ENCODE results near the gene EML6. TPM values are rescaled to one million over a fixed set of nuclear protein-coding genes. Genes with fewer than 3 reads are reported as not detected.
A peak's percentile ranks its signal among the peaks of the same experiment; 100 is the strongest.

The EML6 gene
- polyA plus RNA-seq, 2 of the 4 experiments (the other 2 are of a cell fraction) = 1.4 to 1.5 TPM

DNA sequence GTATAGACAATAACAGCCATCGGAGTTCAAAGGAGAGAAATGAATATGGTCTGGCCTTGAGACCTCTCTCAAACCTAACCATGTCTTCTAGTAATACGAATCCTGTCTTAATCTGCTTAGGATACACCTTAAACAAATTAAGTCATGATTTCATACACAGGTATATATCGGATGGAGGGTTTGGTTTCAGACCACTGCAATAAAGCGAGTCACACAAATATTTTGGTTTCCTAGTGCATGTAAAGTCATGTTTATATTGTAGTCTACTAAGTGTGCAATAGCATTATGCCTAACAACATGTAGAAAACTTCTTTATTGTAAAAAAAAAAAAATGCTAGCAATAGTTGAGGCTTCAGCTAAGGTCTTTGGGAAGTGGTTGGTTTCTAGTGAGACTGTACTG lies 73.8 kb downstream of the EML6 start:
- ATAC-seq (no peak), DNase-seq (ENCODE audit: low read depth in 1 of 2, low spot score in 1 of 2) (no peak), FAIRE-seq (no peak)
- Histone ChIP-seq H3K4me1 (no peaks in the 10 kb centered on the region), H3K9me3 (no peaks in the 10 kb centered on the region), H3K4me2 (no peak overlapping the region), H3K4me3 (no peak overlapping the region), H3K27ac (no peak overlapping the region)
- WGBS (ENCODE audit: missing lambda C conversion rate) = 79% methylated on average over 4 of the region's 4 CpGs
- CTCF ChIA-PET = interaction anchor here (0.6 to 1.3 kb wide), 4 partner anchors 42 to 660 kb away, joined by 3 to 4 read pairs (median 4); no protein-coding TSS in a partner anchor
- POLR2A ChIA-PET = no interaction called here
- TF ChIP-seq RAD21 (conservative IDR thresholded peaks at IDR 0.05 in 1 of 2, IDR thresholded peaks at IDR 0.05 in 1 of 2) (no peak), ZNF302 (CRISPR knock-in tag; IDR thresholded peaks at IDR 0.05) (no peak)

GRCh38 chr2:54801352-54801751 lies 77.9 kb downstream of the EML6 start:
- DNase-seq (ENCODE audit: low read depth in 1 of 2, low spot score in 1 of 2) (no peak), FAIRE-seq (no peak), ATAC-seq (no peak)
- TF ChIP-seq ZFP36 (IDR thresholded peaks at IDR 0.05; ENCODE audit: borderline replicate concordance, partially characterized antibody) (no peak), RAD21 (conservative IDR thresholded peaks at IDR 0.05 in 1 of 2, IDR thresholded peaks at IDR 0.05 in 1 of 2) (no peak)
- ChIA-PET CTCF (interaction anchor here (1.6 kb wide), 1 partner anchor 27 kb away, joined by 4 read pairs; no protein-coding TSS in a partner anchor), POLR2A (no interaction called here)
- H3K4me2 ChIP-seq = no peak overlapping the region
- H3K9me3 ChIP-seq = peaks cover 3% of the 10 kb centered on the region; the same call in 1 of the 3 replicates
- no peaks in the 10 kb centered on the region for H3K4me1 ChIP-seq
- H3K27ac ChIP-seq = no peak overlapping the region
- 70% methylated on average over 6 of the region's 6 CpGs for WGBS (ENCODE audit: missing lambda C conversion rate)
- H3K4me3 ChIP-seq = no peak overlapping the region

DNA sequence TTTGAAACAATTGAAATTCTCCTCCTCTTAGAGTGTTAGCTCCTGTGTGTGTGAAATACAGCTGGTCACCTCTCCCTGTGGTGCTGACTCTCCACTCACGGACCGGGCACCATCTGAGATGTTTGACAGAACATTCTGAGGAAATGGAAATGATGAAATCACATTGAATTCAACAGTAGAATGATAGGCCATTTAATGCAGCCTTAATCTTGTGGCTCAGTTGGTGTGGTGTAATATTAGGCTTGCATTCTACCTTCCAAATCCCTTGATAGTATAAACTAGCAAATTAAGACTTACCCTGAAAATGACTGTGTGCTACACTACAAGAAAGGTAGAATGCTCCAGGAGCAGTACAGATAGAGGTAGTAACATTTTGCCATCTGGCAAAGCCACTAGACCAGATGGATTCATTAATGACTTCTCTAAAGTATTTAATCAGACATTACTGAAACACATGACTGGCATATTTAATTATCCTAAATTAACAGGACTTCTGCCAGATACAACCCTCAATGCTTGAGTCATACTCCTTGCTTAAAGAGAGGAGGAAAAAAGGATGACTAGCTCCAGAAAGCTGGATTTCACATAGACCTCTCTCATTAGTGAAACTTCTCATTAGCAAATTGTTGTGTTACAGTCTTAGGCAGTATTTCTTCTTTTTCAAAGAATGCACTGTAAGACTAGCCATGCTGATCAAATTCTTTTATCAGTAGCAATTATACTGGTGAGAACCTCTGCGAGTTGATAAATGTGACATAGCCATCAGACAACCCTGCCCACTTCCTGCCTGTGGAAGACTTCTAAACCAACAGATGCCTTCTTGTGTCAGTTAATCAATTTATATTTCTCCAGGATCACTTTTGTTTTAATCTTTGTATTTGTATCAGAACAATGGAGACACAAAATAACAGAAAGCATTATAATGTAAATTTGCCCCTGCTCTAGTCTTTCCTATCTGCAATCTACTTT lies 80.6 kb downstream of the EML6 start:
- CTCF ChIA-PET = interaction anchor here (1.2 to 1.3 kb wide), 2 partner anchors 11 to 34 kb away, joined by 3 to 5 read pairs; no protein-coding TSS in a partner anchor
- Histone ChIP-seq H3K4me2 (no peak overlapping the region), H3K27ac (no peak overlapping the region), H3K4me1 (no peaks in the 10 kb centered on the region), H3K9me3 (peaks cover 3% of the 10 kb centered on the region; the same call in 1 of the 3 replicates), H3K4me3 (no peak overlapping the region)
- DNase-seq (ENCODE audit: low read depth in 1 of 2, low spot score in 1 of 2) = no peak
- no peak for FAIRE-seq
- no peak for TF ChIP-seq GATA3 (IDR thresholded peaks at IDR 0.05; ENCODE audit: borderline replicate concordance)
- TF ChIP-seq NFE2L2 (conservative IDR thresholded peaks at IDR 0.05; ENCODE audit: low read length) = peak; percentile 72
- TF ChIP-seq HEYL (CRISPR knock-in tag; IDR thresholded peaks at IDR 0.05) = no peak
- no peak for ATAC-seq
- WGBS (ENCODE audit: missing lambda C conversion rate) = 57% methylated on average over 3 of the region's 3 CpGs
- POLR2A ChIA-PET = no interaction called here

- no peak overlapping the region for H3K4me2 ChIP-seq
- no peak for FAIRE-seq
- ChIA-PET POLR2A (no interaction called here), CTCF (interaction anchor here (0.6 kb wide), 1 partner anchor 74 kb away, joined by 3 read pairs; no protein-coding TSS in a partner anchor)
- H3K4me3 ChIP-seq = no peak overlapping the region
- DNase-seq (ENCODE audit: low read depth in 1 of 2, low spot score in 1 of 2) = no peak
- peaks cover 10% of the 10 kb centered on the region for H3K4me1 ChIP-seq
- 88% methylated on average over 1 of the region's 1 CpG for WGBS (ENCODE audit: missing lambda C conversion rate)
- TF ChIP-seq HEYL (CRISPR knock-in tag; IDR thresholded peaks at IDR 0.05) = no peak
- no peak for TF ChIP-seq KDM5A (IDR thresholded peaks at IDR 0.05)
- no peak for TF ChIP-seq POLR2A (IDR thresholded peaks at IDR 0.05; ENCODE audit: low read length)
- no peak for TF ChIP-seq ATOH8 (CRISPR knock-in tag; IDR thresholded peaks at IDR 0.05; ENCODE audit: low read depth)
- no peak for TF ChIP-seq NR3C1 (IDR thresholded peaks at IDR 0.05)
- no peak for TF ChIP-seq PHF8 (IDR thresholded peaks at IDR 0.05; ENCODE audit: borderline replicate concordance, low read depth)
- TF ChIP-seq RFX5 (IDR thresholded peaks at IDR 0.05) = no peak
- no peak for ATAC-seq
- H3K27ac ChIP-seq = no peak overlapping the region
- peaks cover 3% of the 10 kb centered on the region; the same call in 1 of the 3 replicates for H3K9me3 ChIP-seq
Measured at GRCh38 chr2:54805255-54805654, 81.8 kb downstream of the EML6 start.

DNA sequence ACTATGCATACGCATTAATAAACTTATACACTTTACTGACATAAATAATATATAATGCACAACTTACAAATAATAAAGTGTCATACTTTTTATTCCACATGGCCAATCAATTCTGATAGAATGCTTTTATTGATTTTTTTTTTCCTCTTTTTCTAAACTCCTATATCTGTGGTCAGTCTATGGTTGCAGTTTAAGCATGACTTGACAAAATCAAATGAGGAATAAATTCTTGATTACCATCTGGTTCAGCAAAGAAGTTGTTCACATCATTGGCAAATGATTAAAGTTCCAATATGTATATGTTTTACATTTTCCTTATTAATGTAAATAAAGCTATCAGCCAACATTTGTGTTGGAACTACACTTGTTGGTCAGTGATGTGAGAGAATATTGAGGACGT lies 83.5 kb downstream of the EML6 start:
- H3K4me2 ChIP-seq = no peak overlapping the region
- no peak overlapping the region for H3K4me3 ChIP-seq
- peak; percentile 61 for FAIRE-seq
- WGBS (ENCODE audit: missing lambda C conversion rate) = 78% methylated on average over 2 of the region's 2 CpGs
- no peak for DNase-seq (ENCODE audit: low read depth in 1 of 2, low spot score in 1 of 2)
- ChIA-PET POLR2A (no interaction called here), CTCF (interaction anchor here (0.7 to 2.3 kb wide), 2 partner anchors 32 to 416 kb away, joined by 3 to 9 read pairs; no protein-coding TSS in a partner anchor)
- ATAC-seq = no peak
- peaks cover 3% of the 10 kb centered on the region; the same call in 1 of the 3 replicates for H3K9me3 ChIP-seq
- TF ChIP-seq MAFK (IDR thresholded peaks at IDR 0.05; ENCODE audit: partially characterized antibody) = peak; percentile 79
- no peak for TF ChIP-seq JUN (IDR thresholded peaks at IDR 0.05)
- TF ChIP-seq POLR2AphosphoS2 (conservative IDR thresholded peaks at IDR 0.05; ENCODE audit: low read length) = no peak
- no peak for TF ChIP-seq BCL3 (IDR thresholded peaks at IDR 0.05)
- no peak for TF ChIP-seq HOXA7 (CRISPR knock-in tag; IDR thresholded peaks at IDR 0.05)
- no peak for TF ChIP-seq ZC3H11A (IDR thresholded peaks at IDR 0.05)
- no peak for TF ChIP-seq MAZ (IDR thresholded peaks at IDR 0.05; ENCODE audit: borderline replicate concordance, low read depth, low read length)
- no peak for TF ChIP-seq EP300 (IDR thresholded peaks at IDR 0.05)
- TF ChIP-seq HOXB5 (CRISPR knock-in tag; IDR thresholded peaks at IDR 0.05) = no peak
- TF ChIP-seq HDAC2 (IDR thresholded peaks at IDR 0.05) = no peak
- TF ChIP-seq NR3C1 (IDR thresholded peaks at IDR 0.05) = no peak
- no peak for TF ChIP-seq TP53 (CRISPR knock-in tag; IDR thresholded peaks at IDR 0.05)
- peak; percentile 83 for TF ChIP-seq NFE2L2 (conservative IDR thresholded peaks at IDR 0.05; ENCODE audit: low read length)
- TF ChIP-seq, protein P1, sequence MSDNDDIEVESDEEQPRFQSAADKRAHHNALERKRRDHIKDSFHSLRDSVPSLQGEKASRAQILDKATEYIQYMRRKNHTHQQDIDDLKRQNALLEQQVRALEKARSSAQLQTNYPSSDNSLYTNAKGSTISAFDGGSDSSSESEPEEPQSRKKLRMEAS (IDR thresholded peaks at IDR 0.05) = no peak
- no peak overlapping the region for H3K27ac ChIP-seq
- H3K4me1 ChIP-seq = peaks cover 10% of the 10 kb centered on the region

All from A549 (cell line).